Tibial artery (tissue), 4 donors: ENCODE results near the gene SLAMF9.

ENCODE experiments used
- DNase-seq, 2 donors: peaks; one replicate each; pipeline ENCODE4 v3.0.0-alpha.2; 2019
- H3K27ac ChIP-seq, 2 donors: fragments of 200-600 bp; sonication (generic) in 1 of 2; 1 replicate in 1 of 2; 2 replicates in 1 of 2; pipeline ENCODE4 v1.5.1; 2018 to 2019; ENCODE audit warnings: mild to moderate bottlenecking in 1 of 2
- H3K27me3 ChIP-seq, 2 donors: fragments of 200-600 bp; sonication (generic) in 1 of 2; one replicate each; pipeline versions ENCODE4 v1.5.1 to v1.6.0; 2016 to 2019
- H3K36me3 ChIP-seq, 3 donors: fragments of 200-600 bp; sonication (generic) in 2 of 3; one replicate each; pipeline ENCODE4 v1.5.1; 2016 to 2019; ENCODE audit warnings: mild to moderate bottlenecking in 2 of 3
- H3K4me1 ChIP-seq, 4 donors: fragments of 200-600 bp; sonication (generic) in 2 of 4; 1 replicate in 3 of 4; 2 replicates in 1 of 4; pipeline ENCODE4 v1.5.1; 2016 to 2019
- H3K4me3 ChIP-seq, 2 donors: fragments of 200-600 bp; sonication (generic) in 1 of 2; 1 replicate in 1 of 2; 2 replicates in 1 of 2; pipeline ENCODE4 v1.5.1; 2018 to 2019; ENCODE audit warnings: mild to moderate bottlenecking in 2 of 2
- H3K9me3 ChIP-seq, 3 donors: fragments of 200-600 bp; sonication (generic) in 1 of 3; one replicate each; pipeline ENCODE4 v1.5.1; 2016 to 2019
- intact Hi-C: fragments of 100-400 bp; cut with DNase I; formaldehyde crosslinking; loops from one replicate; pipeline ENCODE4 v1.15.0; 2023; ENCODE audit warnings: low total_unique reads
- TF ChIP-seq, protein P1 (sequence below), 2 experiments: fragments of 200-600 bp in 1 of 2; fragments of 450-650 bp in 1 of 2; IDR thresholded peaks; one replicate each; pipeline ENCODE4 v1.5.1; 2017 to 2019; ENCODE audit warnings: antibody characterized with exemption in 2 of 2, mild to moderate bottlenecking in 1 of 2, moderate library complexity in 1 of 2

The SLAMF9 gene

DNA sequence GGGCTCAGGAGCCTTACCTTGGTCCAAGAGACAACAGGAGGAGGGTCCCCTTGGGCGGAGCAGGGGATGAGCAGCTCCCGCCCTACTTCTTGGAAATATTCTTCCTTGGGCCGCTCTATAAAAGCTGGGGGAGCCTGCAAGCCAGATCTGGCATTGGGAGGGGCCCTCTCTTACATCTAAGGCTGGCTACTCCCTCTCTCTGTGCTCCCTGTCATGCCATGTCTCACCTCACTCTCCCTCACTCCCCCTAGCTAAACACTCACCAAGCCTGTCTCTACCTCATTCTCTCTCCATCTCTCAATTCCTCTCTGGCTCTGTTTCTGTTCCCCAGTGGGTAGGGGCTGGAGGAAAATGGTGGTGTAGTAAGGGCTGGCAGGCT, 22.3 kb downstream of the SLAMF9 start:
- no peak overlapping the region for H3K27ac ChIP-seq
- peaks cover 0 to 6% of the 10 kb centered on the region in 2 donors for H3K27me3 ChIP-seq
- H3K4me1 ChIP-seq: peaks cover 0 to 15% (median 4%) of the 10 kb centered on the region in 4 donors
- no peaks in the 10 kb centered on the region for H3K36me3 ChIP-seq
- no peak for DNase-seq
- TF ChIP-seq, protein P1, sequence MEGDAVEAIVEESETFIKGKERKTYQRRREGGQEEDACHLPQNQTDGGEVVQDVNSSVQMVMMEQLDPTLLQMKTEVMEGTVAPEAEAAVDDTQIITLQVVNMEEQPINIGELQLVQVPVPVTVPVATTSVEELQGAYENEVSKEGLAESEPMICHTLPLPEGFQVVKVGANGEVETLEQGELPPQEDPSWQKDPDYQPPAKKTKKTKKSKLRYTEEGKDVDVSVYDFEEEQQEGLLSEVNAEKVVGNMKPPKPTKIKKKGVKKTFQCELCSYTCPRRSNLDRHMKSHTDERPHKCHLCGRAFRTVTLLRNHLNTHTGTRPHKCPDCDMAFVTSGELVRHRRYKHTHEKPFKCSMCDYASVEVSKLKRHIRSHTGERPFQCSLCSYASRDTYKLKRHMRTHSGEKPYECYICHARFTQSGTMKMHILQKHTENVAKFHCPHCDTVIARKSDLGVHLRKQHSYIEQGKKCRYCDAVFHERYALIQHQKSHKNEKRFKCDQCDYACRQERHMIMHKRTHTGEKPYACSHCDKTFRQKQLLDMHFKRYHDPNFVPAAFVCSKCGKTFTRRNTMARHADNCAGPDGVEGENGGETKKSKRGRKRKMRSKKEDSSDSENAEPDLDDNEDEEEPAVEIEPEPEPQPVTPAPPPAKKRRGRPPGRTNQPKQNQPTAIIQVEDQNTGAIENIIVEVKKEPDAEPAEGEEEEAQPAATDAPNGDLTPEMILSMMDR (IDR thresholded peaks at IDR 0.05): no peak
- H3K9me3 ChIP-seq: no peaks in the 10 kb centered on the region
- intact Hi-C loops: no loop called here
- no peak overlapping the region for H3K4me3 ChIP-seq

- Histone ChIP-seq H3K4me1 (peaks cover 0 to 15% (median 4%) of the 10 kb centered on the region in 4 donors), H3K27me3 (peaks cover 0 to 3% of the 10 kb centered on the region in 2 donors), H3K36me3 (no peaks in the 10 kb centered on the region), H3K4me3 (no peak overlapping the region), H3K27ac (no peak overlapping the region), H3K9me3 (no peaks in the 10 kb centered on the region)
- intact Hi-C loops: no loop called here
- TF ChIP-seq, protein P1 (IDR thresholded peaks at IDR 0.05): no peak
- DNase-seq: no peak
Measured at GRCh38 chr1:159931101-159931794, 22.8 kb downstream of the SLAMF9 start.

DNA sequence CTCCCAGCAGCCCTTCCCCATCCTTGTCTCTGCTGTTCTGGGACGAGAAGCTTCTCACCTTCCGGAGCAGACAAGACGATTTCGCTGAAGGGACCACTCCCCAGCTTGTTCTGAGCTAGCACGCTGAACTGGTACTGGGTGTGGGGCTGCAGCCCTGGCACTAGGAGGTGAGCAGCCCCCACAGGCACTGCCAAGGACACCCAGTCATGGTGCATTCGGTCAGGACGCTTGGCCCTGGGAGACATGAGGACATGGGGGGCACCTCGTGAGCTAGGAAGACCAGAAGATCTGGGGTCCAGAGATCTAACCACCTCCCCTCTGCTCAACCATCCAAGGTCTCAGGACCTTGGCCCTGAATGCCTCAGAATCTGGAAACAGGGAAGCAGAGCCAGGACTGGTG, 23.4 kb downstream of the SLAMF9 start:
- Histone ChIP-seq H3K9me3 (no peaks in the 10 kb centered on the region), H3K27me3 (no peaks in the 10 kb centered on the region), H3K27ac (no peak overlapping the region), H3K36me3 (no peaks in the 10 kb centered on the region), H3K4me1 (peaks cover 0 to 17% (median 5%) of the 10 kb centered on the region in 4 donors), H3K4me3 (no peak overlapping the region)
- intact Hi-C loops: no loop called here
- TF ChIP-seq, protein P1 (IDR thresholded peaks at IDR 0.05): no peak
- DNase-seq: no peak

- Histone ChIP-seq H3K27ac (no peak overlapping the region), H3K4me1 (peaks cover 0 to 17% (median 5%) of the 10 kb centered on the region in 4 donors), H3K4me3 (no peak overlapping the region), H3K27me3 (no peaks in the 10 kb centered on the region), H3K36me3 (no peaks in the 10 kb centered on the region), H3K9me3 (no peaks in the 10 kb centered on the region)
- DNase-seq: no peak
- intact Hi-C loops: no loop called here
- TF ChIP-seq, protein P1 (IDR thresholded peaks at IDR 0.05): no peak
Measured at GRCh38 chr1:159930216-159930615, 23.8 kb downstream of the SLAMF9 start.

DNA sequence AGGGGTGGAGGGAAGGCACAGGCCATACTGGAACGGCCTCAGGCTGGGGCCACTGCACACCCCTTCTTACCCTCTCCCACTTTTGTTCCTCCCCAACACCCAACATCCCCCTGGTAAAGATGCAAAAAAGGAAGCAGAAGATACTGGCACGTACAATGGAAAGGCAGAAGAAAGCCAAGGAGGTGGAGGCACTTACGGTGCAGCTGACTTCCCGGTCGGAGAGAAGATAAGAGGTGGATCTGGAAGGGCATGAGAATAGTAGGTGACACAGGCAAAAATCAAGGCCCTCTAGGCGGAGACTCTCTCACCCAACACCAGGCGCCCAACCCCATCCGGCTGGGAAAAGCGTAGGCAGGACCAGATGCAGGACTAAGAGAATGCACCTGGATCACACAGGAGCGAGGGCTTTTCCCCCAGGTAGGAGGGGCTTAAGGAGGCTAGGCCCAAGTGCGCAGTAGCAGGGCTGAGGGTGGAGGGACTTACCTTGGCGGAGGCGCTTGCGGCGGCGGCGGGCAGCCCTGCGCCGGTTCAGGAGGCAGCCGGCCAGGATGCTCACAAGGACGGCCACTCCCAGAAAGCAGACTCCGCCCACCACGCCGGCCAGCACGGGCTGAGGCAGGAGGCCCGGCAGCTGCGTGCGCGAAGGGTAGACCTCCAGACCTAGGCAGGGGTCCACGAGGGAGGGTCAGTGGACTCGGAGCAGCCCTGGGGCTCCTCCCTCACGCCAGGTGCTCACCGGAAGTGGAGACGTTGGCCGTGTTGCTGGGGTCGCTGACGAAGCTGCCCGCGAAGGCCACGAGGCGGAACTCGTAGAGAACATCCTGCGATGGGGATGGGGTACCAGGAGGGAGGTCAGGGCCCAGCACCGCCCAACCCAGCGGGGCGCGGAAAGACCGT, 24.6 kb downstream of the SLAMF9 start:
- intact Hi-C loops: loop anchor here (10.0 kb wide), 1 partner anchor 75 kb away; no protein-coding TSS in a partner anchor
- Histone ChIP-seq H3K4me3 (no peak overlapping the region), H3K4me1 (peaks cover 0 to 17% (median 5%) of the 10 kb centered on the region in 4 donors), H3K36me3 (no peaks in the 10 kb centered on the region), H3K27ac (no peak overlapping the region), H3K9me3 (no peaks in the 10 kb centered on the region), H3K27me3 (no peaks in the 10 kb centered on the region)
- TF ChIP-seq, protein P1 (IDR thresholded peaks at IDR 0.05): no peak
- no peak for DNase-seq
